Pancreas (tissue), 10 donors: ENCODE measurements around the gene CFAP299. TPM values are rescaled to one million over a fixed set of nuclear protein-coding genes. Genes with fewer than 3 reads are reported as not detected.

Experiments
- ATAC-seq, 4 donors: fragments of 200-7000 bp; cut with Tn5 transposase; one replicate each; pipeline versions ENCODE4 v1.8.0 to v1.9.1; 2020; ENCODE audit warnings: mild to moderate bottlenecking in 4 of 4, moderate library complexity in 4 of 4
- DNase-seq, 6 donors: peaks; one replicate each; pipeline ENCODE4 v3.0.0-alpha.2; 2020
- FAIRE-seq: peaks from 2 replicates; lab custom pipeline; 2012; peaks lifted over from hg19 to GRCh38; lab: Jason Lieb, UNC
- H3K27ac ChIP-seq, 4 donors: fragments of 200-600 bp; sonication (generic); 1 replicate in 3 of 4; 2 replicates in 1 of 4; pipeline versions ENCODE4 v1.5.0 to v1.8.0; 2020
- H3K27me3 ChIP-seq, 4 donors: fragments of 200-600 bp; one replicate each; pipeline ENCODE4 v1.8.0; 2021
- H3K36me3 ChIP-seq, 3 donors: fragments of 200-600 bp; sonication (generic) in 1 of 3; one replicate each; pipeline versions ENCODE4 v1.5.0 to v1.8.0; 2020 to 2021
- H3K4me1 ChIP-seq, 3 donors: fragments of 200-600 bp; one replicate each; pipeline ENCODE4 v1.8.0; 2021
- H3K4me3 ChIP-seq, 4 donors: fragments of 200-600 bp; sonication (generic) in 2 of 4; one replicate each; pipeline versions ENCODE4 v1.5.0 to v1.8.0; 2020 to 2021
- H3K9me3 ChIP-seq, 4 donors: fragments of 200-600 bp; one replicate each; pipeline ENCODE4 v1.8.0; 2021
- WGBS, 2 donors: extraction: QIAGEN DNeasy Blood & Tissue Kit; methylation state at CpG; one replicate each; pipeline ENCODE4 v1.1.7; 2013; 5-methylcytosine and 5-hydroxymethylcytosine counted together
- intact Hi-C, 3 donors: fragments of 100-400 bp; cut with DNase I; formaldehyde crosslinking; loops; one replicate each; pipeline versions ENCODE4 v1.11.1 to v1.14.2; 2022
- polyA plus RNA-seq, 2 donors: library from polyadenylated mRNA; stranded (reverse); fragments of 200-250 nt; gene quantifications; one replicate each; pipeline ENCODE4 v1.2.3, GENCODE V29; 2013
- total RNA-seq, 6 donors: library from RNA; stranded (reverse); fragmentation: NEBNext Ultra II Directional in 4 of 6; extraction: Animal tissue kit (Norgen Biotek cat#: 25700) in 4 of 6; gene quantifications; one replicate each; pipeline versions ENCODE4 v1.2.1 to v1.2.4, GENCODE V29; 2021 to 2023
- TF ChIP-seq, protein P1 (sequence below), 4 donors: fragments of 200-600 bp; sonication (generic) in 3 of 4; IDR thresholded peaks; one replicate each; pipeline versions ENCODE4 v1.5.0 to v1.8.0; 2021; ENCODE audit warnings: antibody characterized with exemption in 4 of 4
- donor health status: healthy with polysubstance abuse.
- donor health status: DM: no; HTN: no; CAD: no; lungs with moderate emphysema.
- donor health status: DM: no; HTN: no; CAD: no.
- donor health status: control.
- donor health status: control.
- donor health status: Bipolar disorder and iron deficiency.
- donor health status: DM: yes; HTN: yes; CAD: no.
- donor health status: DM: no; HTN: no; CAD: no.
- donor health status: DM: no; HTN: no; CAD: no.
- donor health status: DM: yes; HTN: yes; CAD: no.

Gene CFAP299
- total and polyA plus RNA-seq, 8 donors: 0.14 TPM; not detected in 7

DNA sequence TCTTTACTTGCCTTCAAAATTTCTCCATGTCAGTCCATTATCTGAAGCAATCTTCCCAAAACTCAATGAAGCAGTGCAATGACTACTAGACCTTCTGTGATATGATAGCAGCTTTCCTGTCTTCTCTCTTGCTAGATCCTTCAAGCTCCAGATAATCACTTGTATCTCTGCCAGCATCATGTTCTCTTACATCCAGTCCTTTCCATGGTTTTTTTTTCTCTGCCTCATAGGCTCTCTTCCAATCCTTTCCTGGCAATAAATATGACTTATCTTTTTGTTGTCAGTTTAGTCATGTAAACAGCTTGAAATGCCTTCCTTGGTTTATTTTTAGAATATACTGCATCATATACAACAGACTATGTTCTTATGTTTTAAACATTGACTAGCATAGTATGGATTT lies 193.5 kb downstream of the CFAP299 start:
- TF ChIP-seq, protein P1, sequence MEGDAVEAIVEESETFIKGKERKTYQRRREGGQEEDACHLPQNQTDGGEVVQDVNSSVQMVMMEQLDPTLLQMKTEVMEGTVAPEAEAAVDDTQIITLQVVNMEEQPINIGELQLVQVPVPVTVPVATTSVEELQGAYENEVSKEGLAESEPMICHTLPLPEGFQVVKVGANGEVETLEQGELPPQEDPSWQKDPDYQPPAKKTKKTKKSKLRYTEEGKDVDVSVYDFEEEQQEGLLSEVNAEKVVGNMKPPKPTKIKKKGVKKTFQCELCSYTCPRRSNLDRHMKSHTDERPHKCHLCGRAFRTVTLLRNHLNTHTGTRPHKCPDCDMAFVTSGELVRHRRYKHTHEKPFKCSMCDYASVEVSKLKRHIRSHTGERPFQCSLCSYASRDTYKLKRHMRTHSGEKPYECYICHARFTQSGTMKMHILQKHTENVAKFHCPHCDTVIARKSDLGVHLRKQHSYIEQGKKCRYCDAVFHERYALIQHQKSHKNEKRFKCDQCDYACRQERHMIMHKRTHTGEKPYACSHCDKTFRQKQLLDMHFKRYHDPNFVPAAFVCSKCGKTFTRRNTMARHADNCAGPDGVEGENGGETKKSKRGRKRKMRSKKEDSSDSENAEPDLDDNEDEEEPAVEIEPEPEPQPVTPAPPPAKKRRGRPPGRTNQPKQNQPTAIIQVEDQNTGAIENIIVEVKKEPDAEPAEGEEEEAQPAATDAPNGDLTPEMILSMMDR (IDR thresholded peaks at IDR 0.05): no peak
- Histone ChIP-seq H3K36me3 (no peaks in the 10 kb centered on the region), H3K4me3 (no peak overlapping the region), H3K27me3 (no peaks in the 10 kb centered on the region), H3K9me3 (no peaks in the 10 kb centered on the region), H3K4me1 (no peaks in the 10 kb centered on the region), H3K27ac (no peak overlapping the region)
- FAIRE-seq (no peak), DNase-seq (no peak), ATAC-seq (no peak)
- intact Hi-C loops: no loop called here

- WGBS, 2 donors: 31 to 32% methylated on average over 2 of the region's 2 CpGs
- Histone ChIP-seq H3K9me3 (no peaks in the 10 kb centered on the region), H3K4me3 (no peak overlapping the region), H3K27me3 (no peaks in the 10 kb centered on the region), H3K36me3 (no peaks in the 10 kb centered on the region), H3K27ac (no peak overlapping the region), H3K4me1 (no peaks in the 10 kb centered on the region)
- DNase-seq (no peak), FAIRE-seq (no peak), ATAC-seq (no peak)
- TF ChIP-seq, protein P1 (IDR thresholded peaks at IDR 0.05): no peak
- intact Hi-C loops: no loop called here
Measured at GRCh38 chr4:80532674-80533333, 197.3 kb downstream of the CFAP299 start.

DNA sequence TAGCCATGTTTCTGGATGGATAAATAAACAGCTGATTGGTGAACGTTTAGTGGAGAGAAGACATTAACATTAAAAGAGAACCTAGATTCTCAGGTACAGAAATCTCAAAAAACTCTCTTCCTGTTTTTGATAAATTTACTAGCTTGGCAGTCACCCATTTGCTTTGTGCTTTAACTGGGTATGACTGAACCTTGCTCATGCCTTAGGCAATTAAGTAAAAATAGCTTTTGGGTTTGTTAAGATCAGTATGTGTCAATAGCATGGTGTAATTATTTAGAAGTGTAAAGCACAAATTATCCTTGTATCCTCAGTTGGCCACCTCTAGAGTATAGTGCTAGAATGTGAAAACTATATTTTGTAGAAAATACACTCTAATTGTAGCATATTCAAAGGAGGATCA lies 200.0 kb downstream of the CFAP299 start:
- no peak for DNase-seq
- Histone ChIP-seq H3K27ac (no peak overlapping the region), H3K9me3 (no peaks in the 10 kb centered on the region), H3K27me3 (no peaks in the 10 kb centered on the region), H3K4me3 (no peak overlapping the region), H3K4me1 (no peaks in the 10 kb centered on the region), H3K36me3 (no peaks in the 10 kb centered on the region)
- FAIRE-seq: no peak
- WGBS, 2 donors: 17 to 33% methylated on average over 1 of the region's 1 CpG
- ATAC-seq: no peak
- intact Hi-C loops: no loop called here
- TF ChIP-seq, protein P1 (IDR thresholded peaks at IDR 0.05): no peak

DNA sequence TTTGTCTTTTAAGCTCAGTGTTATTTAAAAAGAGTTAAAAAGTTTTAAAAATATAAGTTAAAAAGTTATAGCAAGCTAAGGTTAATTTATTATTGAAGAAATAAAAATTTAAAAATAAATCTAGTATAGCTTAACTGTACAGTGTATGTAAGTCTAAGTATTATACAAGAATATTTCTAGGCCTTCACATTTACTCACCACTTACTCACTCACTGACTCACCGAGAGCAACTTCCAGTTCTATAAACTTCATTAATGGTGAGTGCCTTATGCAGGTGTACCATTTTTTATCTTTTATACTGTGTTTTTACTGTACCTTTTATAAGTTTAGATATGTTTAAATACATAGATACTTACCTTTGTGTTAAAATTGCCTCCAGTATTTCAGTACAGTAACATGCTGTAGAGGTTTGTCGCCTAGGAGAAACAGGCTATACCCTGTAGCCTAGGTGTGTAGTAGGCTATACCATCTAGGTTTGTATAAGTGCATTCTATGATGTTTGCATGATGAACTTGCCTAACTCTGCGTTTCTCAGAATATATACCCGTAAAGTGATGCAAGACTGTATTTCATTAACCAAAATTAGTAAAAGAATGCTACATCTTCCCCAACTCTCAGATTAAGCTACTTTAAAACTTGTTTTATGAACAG lies 202.9 kb downstream of the CFAP299 start:
- intact Hi-C loops: no loop called here
- Histone ChIP-seq H3K9me3 (no peaks in the 10 kb centered on the region), H3K4me3 (no peak overlapping the region), H3K4me1 (no peaks in the 10 kb centered on the region), H3K27me3 (no peaks in the 10 kb centered on the region), H3K27ac (no peak overlapping the region), H3K36me3 (no peaks in the 10 kb centered on the region)
- no peak for FAIRE-seq
- WGBS, 2 donors: 75 to 88% methylated on average over 4 of the region's 4 CpGs
- TF ChIP-seq, protein P1 (IDR thresholded peaks at IDR 0.05): no peak
- ATAC-seq: no peak
- no peak for DNase-seq

DNA sequence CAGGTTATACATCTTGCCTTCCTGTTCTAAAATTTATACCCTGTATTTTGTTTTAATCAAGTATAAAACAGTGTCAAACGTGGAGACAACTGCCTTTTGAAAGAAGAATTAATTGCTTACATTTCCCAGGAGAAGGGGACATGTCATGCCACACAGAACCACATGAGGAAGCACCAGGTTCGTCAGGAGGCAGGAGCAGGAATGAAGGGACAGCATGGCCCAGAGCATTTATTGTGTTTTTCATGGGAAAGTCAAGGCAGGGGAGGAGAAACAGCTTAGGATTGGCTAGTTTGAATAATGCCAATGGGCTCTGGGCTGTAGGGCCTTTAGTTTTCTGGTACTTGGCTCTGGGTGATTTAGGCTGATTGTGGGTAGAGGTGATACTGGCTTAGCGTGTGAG lies 203.7 kb downstream of the CFAP299 start:
- H3K27ac ChIP-seq: no peak overlapping the region
- H3K9me3 ChIP-seq: no peaks in the 10 kb centered on the region
- DNase-seq: no peak
- ATAC-seq: no peak
- H3K4me3 ChIP-seq: no peak overlapping the region
- no peaks in the 10 kb centered on the region for H3K27me3 ChIP-seq
- TF ChIP-seq, protein P1 (IDR thresholded peaks at IDR 0.05): no peak
- no peak for FAIRE-seq
- H3K36me3 ChIP-seq: no peaks in the 10 kb centered on the region
- intact Hi-C loops: no loop called here
- no peaks in the 10 kb centered on the region for H3K4me1 ChIP-seq
- WGBS, 2 donors: 48 to 60% methylated on average over 3 of the region's 3 CpGs
